Thoracic aorta (tissue), 2 donors: ENCODE measurements around the gene CNTNAP2. TPM values are rescaled to one million over a fixed set of nuclear protein-coding genes. Genes with fewer than 3 reads are reported as not detected.

ENCODE experiments used
- ATAC-seq: fragments of 150-250 bp; one replicate; pipeline ENCODE4 v1.8.0; 2017; ENCODE audit warnings: low read depth; ENCODE audit not compliant: insufficient number of reproducible peaks, low FRiP score
- DNase-seq: peaks from one replicate; pipeline ENCODE4 v3.0.0-alpha.2; 2020; ENCODE audit warnings: low spot score
- H3K27ac ChIP-seq, 2 donors: fragments of 200-600 bp; sonication (generic); 1 replicate in 1 of 2; 2 replicates in 1 of 2; pipeline ENCODE4 v1.5.1; 2016; ENCODE audit warnings: mild to moderate bottlenecking in 2 of 2, moderate library complexity in 2 of 2
- H3K27me3 ChIP-seq: fragments of 200-600 bp; sonication (generic); replicated peaks from 2 replicates; pipeline ENCODE4 v1.6.0; 2016; ENCODE audit warnings: mild to moderate bottlenecking; ENCODE audit not compliant: insufficient read depth
- H3K36me3 ChIP-seq: fragments of 200-600 bp; sonication (generic); one replicate; pipeline ENCODE4 v1.5.1; 2016
- H3K4me1 ChIP-seq, 2 donors: fragments of 200-600 bp; sonication (generic); 1 replicate in 1 of 2; 2 replicates in 1 of 2; pipeline versions ENCODE4 v1.5.1 to v1.6.0; 2016; ENCODE audit warnings: low read depth in 2 of 2, mild to moderate bottlenecking in 1 of 2; ENCODE audit not compliant: control insufficient read depth in 1 of 2
- H3K4me3 ChIP-seq: fragments of 200-600 bp; sonication (generic); 2 replicates; pipeline ENCODE4 v1.5.1; 2016; ENCODE audit warnings: mild to moderate bottlenecking
- H3K9me3 ChIP-seq: fragments of 200-600 bp; sonication (generic); 2 replicates; pipeline ENCODE4 v1.5.1; 2016
- total RNA-seq, 2 donors: library from RNA; depleted of rRNA; stranded (reverse); fragments of >200 nt; gene quantifications; one replicate each; pipeline versions ENCODE4 v1.1.0 to v1.2.3, GENCODE V29; 2016
- TF ChIP-seq, protein P1 (sequence below): fragments of 200-600 bp; sonication (generic); IDR thresholded peaks from one replicate; pipeline ENCODE4 v1.5.1; 2019; ENCODE audit warnings: antibody characterized with exemption

The CNTNAP2 gene
- total RNA-seq, 2 donors from 2014 or later = not detected

DNA sequence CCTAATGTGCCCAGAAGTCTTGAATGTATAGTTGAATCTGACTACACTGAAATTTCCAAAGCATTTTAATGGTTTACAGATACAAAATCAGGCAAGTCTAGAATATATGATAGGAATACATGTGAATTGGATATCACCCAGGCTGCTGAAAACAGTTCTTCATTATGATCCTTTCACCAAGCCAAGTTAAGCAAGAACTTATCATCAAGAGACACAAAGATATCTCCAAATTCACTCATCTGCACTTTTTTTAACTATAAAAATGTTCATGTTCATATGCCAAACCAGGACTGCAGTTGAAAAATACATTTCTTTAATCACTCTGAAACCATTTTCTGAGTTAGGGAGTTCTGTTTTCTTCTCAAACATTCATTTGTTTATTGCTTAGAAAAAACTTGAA is 2061.4 kb downstream of the CNTNAP2 start:
- TF ChIP-seq, protein P1, sequence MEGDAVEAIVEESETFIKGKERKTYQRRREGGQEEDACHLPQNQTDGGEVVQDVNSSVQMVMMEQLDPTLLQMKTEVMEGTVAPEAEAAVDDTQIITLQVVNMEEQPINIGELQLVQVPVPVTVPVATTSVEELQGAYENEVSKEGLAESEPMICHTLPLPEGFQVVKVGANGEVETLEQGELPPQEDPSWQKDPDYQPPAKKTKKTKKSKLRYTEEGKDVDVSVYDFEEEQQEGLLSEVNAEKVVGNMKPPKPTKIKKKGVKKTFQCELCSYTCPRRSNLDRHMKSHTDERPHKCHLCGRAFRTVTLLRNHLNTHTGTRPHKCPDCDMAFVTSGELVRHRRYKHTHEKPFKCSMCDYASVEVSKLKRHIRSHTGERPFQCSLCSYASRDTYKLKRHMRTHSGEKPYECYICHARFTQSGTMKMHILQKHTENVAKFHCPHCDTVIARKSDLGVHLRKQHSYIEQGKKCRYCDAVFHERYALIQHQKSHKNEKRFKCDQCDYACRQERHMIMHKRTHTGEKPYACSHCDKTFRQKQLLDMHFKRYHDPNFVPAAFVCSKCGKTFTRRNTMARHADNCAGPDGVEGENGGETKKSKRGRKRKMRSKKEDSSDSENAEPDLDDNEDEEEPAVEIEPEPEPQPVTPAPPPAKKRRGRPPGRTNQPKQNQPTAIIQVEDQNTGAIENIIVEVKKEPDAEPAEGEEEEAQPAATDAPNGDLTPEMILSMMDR = no peak
- DNase-seq (no peak), ATAC-seq (no peak)
- no peaks in the 10 kb centered on the region for H3K36me3 ChIP-seq
- H3K9me3 ChIP-seq = no peaks in the 10 kb centered on the region
- H3K4me1 ChIP-seq = no peaks in the 10 kb centered on the region
- H3K4me3 ChIP-seq = no peak overlapping the region
- no peaks in the 10 kb centered on the region for H3K27me3 ChIP-seq
- no peak overlapping the region for H3K27ac ChIP-seq

DNA sequence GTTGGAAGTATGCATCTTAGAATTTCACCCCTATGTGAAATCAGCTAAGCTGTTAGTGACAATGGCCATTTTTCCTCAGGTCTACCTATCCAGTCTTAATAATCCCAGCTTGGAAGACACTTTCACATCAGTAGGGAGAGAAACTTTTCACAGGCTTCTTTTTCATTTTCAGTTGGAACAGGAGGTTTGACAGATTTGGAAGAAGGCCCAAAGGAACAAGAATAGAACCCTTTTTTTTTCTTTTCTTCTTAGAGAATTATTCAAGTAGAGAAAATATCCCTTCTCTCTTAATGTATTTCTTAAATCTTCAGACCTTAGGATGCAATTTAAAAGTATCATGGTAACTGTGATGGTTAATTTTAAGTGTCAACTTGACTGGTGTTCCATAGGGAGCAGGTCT is 2063.5 kb downstream of the CNTNAP2 start:
- DNase-seq (no peak), ATAC-seq (no peak)
- Histone ChIP-seq H3K36me3 (no peaks in the 10 kb centered on the region), H3K27ac (no peak overlapping the region), H3K27me3 (no peaks in the 10 kb centered on the region), H3K4me1 (no peaks in the 10 kb centered on the region), H3K4me3 (no peak overlapping the region), H3K9me3 (no peaks in the 10 kb centered on the region)
- TF ChIP-seq, protein P1 = no peak

DNA sequence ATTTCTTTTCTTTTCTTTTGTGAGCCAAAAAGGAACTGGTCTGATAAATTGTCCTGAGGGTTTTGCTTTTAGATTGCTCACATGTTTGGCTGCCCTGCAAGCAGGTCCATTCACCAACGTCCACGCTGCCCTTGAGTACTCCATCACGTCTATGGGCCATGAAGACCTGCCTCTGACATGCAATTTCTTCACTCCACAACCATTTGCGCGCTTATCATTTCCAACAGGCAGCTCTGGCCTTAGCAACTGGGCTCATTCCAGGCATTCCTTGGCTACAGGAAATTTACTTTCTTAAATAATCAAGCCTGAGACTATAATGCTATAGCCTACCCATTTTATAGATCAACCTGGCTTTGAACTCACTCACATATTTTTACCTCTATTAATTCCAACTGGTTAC is 2065.7 kb downstream of the CNTNAP2 start:
- TF ChIP-seq, protein P1 = no peak
- Histone ChIP-seq H3K9me3 (no peaks in the 10 kb centered on the region), H3K4me3 (no peak overlapping the region), H3K36me3 (no peaks in the 10 kb centered on the region), H3K27ac (no peak overlapping the region), H3K4me1 (no peaks in the 10 kb centered on the region), H3K27me3 (no peaks in the 10 kb centered on the region)
- ATAC-seq (no peak), DNase-seq (no peak)

GRCh38 chr7:148185041-148185440 is 2068.4 kb downstream of the CNTNAP2 start:
- Histone ChIP-seq H3K9me3 (no peaks in the 10 kb centered on the region), H3K4me1 (no peaks in the 10 kb centered on the region), H3K4me3 (no peak overlapping the region), H3K36me3 (no peaks in the 10 kb centered on the region), H3K27ac (no peak overlapping the region), H3K27me3 (no peaks in the 10 kb centered on the region)
- ATAC-seq (no peak), DNase-seq (no peak)
- TF ChIP-seq, protein P1 = no peak

DNA sequence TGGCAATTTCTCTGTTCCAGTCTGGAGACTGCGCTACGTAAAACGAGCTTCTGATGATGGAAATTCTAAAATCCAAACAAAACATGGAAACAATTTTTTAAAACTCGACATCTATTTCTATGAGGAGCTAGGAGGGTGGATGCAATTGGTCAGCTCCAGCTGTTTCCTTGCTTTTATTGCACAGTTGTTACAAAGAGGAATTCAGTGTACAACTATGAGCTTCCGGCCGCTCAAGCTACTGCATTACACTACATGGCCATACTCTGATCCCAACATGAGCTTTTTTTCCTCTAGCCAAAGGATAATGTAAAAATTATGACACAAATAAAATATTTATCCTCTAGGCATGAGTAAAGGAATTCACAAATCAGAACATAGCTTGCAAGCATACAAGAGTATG is 2070.9 kb downstream of the CNTNAP2 start:
- H3K27ac ChIP-seq = no peak overlapping the region
- TF ChIP-seq, protein P1 = no peak
- H3K27me3 ChIP-seq = no peaks in the 10 kb centered on the region
- H3K36me3 ChIP-seq = no peaks in the 10 kb centered on the region
- no peak overlapping the region for H3K4me3 ChIP-seq
- H3K9me3 ChIP-seq = no peaks in the 10 kb centered on the region
- ATAC-seq = no peak
- no peaks in the 10 kb centered on the region for H3K4me1 ChIP-seq
- no peak for DNase-seq
